ENCODE measurements around the gene TINCR.

DNA sequence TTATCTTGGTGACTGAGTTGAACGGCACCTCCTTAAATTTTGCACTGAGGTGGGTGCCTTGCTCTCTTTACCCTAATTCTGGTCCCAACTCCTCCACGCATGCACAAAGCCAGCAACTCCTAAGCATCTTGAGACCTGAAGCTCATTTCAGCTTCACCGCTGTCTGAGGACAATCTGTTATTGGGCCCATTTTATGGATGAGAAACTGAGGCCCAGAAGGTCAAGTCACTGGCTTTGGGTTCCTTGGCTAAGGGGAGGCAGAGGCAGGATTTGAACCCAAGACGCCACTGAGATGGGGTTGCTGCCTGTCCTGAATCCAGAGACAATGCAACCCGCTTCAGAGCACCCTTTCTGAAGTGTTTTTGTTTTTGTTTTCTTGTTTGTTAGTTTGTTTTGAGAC lies 22.7 kb downstream of the TINCR start:
- TF ChIP-seq, protein P1, sequence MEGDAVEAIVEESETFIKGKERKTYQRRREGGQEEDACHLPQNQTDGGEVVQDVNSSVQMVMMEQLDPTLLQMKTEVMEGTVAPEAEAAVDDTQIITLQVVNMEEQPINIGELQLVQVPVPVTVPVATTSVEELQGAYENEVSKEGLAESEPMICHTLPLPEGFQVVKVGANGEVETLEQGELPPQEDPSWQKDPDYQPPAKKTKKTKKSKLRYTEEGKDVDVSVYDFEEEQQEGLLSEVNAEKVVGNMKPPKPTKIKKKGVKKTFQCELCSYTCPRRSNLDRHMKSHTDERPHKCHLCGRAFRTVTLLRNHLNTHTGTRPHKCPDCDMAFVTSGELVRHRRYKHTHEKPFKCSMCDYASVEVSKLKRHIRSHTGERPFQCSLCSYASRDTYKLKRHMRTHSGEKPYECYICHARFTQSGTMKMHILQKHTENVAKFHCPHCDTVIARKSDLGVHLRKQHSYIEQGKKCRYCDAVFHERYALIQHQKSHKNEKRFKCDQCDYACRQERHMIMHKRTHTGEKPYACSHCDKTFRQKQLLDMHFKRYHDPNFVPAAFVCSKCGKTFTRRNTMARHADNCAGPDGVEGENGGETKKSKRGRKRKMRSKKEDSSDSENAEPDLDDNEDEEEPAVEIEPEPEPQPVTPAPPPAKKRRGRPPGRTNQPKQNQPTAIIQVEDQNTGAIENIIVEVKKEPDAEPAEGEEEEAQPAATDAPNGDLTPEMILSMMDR (IDR thresholded peaks at IDR 0.05): no peak
- TF ChIP-seq POLR2A (IDR thresholded peaks at IDR 0.05): no peak

All from esophagus squamous epithelium (tissue), 4 donors.